Activated CD8-positive, alpha-beta memory T cell treated with anti-CD3 and anti-CD28 coated beads, Interleukin-2, amount 50 U/mL, for 1 hour (primary cell): ENCODE results near the gene MICOS13.
"Not testable (repeated sequence)": the region's sequence is repeated elsewhere in the genome, so short reads cannot be mapped to it uniquely, and the experiment has no call there.

Source experiments
- DNase-seq: peaks from one replicate; pipeline ENCODE4 v3.0.0-alpha.2; 2020; ENCODE audit errors: extremely low read depth

MICOS13 gene

DNA sequence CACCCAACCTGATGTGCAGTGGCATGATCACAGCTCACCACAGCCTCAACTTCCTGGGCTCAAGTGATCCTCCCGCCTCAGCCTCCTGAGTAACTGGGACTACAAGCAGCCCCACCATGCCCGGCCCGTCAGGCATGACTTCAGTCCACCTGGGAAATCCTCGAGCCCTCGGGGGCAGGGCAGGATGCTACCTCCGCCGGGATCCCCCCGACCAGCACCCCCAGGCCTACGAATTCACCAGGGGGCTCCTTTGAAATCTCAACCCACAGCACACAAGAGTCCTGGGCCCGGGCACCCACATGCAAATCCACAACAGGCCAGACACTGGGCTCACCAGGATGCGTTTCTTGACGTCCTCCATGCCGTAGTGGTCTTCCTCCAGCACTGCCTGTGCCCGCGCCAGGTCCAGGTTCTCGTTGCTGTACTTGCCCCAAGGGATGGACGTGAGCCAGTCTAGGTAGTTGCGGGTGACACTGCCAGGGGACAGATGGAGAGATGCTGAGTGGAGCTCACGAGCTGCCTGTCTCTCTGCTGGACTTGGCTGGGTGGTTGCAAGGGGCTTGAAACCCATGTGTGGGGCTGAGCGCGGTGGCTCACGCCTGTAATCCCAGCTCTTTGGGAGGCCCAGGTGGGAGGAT, 20.3 kb upstream of the MICOS13 start:
- DNase-seq: no peak

DNA sequence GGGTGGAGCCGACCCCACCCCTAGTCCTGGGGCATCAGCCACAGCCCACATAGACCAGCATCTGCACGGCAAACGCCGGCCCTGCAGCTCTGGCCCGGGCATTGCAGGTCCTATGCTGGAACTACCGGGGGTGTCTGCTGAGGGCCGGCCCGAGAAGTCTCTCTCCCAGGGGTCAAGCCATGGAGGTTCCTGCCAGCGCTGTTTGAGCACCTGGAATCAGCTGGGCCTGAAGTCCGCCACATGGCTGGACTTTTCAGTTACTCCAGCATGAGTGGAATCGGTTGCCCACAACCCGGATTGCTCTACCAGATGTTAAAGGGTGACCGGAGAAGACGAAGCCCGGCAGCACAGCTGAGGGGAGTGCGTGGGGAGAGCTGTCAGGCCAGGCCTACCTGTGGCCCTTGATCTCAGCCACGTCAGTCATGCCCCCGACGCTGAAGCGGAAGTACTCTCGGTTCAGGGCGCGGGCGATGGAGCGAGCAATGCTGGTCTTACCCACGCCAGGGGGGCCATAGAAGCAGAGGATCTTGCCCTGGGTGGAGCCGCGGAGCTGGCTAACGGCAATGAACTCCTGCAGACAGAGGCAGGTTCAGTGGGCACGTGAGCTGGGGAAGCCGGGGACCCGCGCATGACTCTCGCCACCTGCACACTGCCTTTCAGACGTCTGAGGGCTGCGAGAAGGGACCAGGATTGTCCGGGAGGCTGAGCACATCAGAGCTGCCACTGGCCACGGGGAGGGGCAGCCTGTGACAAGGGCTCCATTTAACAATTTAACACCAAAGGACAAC, 18.5 kb upstream of the MICOS13 start:
- no peak for DNase-seq

DNA sequence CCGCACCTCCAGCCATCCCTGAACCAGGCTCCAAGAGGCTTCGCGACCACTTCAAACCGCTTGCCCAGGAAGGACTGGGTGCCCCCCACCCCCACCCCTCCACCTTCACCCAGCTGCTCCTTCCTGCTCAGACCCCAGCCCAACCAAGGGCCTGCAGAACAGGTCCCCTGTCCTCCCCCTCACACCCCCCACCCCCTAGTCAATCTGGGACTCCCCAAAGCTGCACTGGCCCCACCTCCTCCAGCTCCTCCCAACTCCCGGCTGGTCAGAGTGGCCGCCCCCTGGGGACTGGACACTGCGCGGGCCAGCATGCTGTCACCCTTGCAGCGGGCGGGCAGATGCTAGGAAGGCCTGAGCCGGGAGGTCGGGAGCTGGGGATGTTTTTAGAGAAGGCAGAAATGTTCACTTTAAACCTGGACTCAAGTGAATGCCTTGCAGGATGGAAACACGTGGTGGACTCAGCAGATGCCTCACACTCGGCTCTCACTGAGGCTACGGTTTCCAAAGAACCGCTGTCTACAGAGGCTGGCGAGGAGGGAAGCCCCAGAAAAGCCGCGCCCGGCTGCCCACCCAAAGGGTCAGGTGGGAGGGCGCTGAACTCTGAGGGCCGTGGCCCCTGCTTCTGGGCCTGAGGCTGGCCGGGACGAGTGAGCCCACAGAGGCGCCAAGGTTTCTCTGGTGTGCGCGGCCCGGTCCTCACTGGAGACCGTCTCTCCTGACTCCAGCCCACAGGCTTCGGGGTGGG, 17.7 kb upstream of the MICOS13 start:
- no peak for DNase-seq

DNA sequence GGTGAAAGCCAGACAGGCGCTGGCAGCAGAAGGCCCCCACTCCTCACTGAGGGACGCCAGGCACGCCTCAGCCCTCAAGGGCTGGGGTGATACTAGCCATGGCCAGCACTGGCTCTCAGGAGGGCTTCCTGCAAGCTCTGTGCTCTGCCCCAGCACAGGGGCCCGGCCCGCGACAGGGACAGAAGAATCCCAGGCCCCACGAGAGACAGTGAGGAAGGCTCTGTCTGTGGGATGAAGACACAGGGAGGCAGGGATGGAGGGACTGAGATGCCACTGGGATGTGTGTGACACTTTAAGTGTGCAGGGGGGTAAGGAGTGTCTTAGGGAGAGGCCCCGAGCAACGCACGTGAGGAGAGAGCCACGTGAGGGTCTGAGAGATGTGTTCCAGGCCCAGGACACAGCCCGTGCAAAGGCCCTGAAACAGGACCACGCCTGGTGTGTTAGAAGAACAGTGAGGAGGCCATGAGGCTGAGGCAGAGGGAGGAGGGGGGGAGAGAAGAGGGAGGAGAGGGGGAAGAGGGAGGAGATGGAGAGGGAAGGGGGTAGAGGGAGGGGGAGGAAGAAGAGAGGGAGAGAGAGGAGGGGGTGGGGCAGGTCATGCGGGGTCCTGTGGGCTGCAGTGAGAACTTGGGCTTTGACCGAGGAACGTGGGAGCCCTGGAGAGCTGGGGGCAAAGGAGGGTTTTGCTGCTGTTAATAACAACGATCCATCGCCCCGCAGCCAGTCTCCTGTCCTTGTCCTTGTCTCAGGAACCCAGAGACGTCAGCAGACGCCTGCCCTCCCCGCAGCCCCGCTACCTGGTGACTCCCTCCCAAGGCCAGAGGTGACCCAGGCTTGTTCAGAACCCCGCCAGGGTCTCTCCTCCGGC, 16.9 kb upstream of the MICOS13 start:
- no peak for DNase-seq

DNA sequence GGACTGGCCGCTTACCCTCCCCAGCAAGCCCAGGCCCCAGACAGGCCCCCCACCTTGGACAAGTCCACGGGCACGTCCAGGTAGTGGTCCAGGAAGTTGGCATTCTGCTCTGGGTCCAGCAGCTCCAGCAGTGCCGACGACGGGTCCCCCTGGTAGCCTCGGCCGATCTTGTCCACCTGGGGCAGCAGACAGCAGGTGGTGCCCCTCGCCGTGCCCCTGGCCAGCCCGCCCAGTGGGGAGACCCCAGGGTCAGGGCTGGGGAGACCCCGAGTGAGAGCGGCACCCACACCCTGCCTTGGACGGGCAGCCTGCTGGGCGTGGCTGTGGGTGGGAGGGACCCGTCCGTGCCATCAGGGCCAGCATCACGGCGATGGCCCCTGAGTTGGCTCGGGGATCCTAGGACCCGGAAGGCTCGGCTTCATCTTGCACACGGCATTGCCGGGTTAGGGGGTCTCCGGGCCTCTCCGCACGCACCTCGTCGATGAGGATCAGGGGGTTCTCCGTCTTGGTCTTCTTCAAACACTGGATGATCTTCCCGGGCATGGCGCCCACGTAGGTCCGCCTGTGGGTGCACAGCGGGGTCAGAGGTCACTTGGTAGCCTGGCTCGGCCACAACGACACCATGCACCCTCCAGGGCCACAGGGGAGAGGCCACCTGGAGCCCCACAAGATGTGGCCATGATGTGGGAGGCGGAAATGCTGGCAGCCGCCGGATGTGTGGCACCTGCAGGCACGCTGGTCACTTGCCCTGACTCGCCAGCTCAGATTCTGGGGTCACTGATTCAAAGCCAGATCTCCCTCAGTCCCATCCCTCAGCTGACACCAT, 16.1 kb upstream of the MICOS13 start:
- no peak for DNase-seq

DNA sequence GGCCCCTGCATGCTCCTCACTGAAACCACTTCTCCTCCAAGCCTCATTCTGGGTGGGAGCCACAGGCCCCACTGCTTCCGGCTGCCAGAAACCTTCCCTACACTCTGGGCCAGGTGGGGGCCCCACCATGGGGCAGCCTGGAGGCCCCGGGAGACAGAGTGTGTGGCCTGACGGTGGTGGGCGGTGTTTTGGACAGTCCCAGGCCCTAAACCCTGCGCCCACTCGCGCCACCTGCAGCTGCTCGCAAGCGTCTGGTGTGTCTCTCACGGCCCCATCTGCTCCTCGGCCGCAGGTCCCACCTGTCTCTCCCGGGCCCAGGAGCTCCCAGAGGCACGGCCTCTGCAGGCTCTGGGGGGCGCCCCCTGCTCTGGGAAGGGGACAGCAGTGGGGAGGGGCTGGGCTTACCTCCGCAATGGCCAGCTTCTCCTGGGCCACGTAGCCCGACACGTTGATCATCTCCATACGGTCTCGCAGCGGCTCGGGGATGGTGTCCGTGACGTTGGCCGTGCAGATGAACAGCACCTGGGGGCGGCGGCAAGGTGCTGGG, 15.4 kb upstream of the MICOS13 start:
- no peak for DNase-seq

GRCh38 chr19:5694956-5695648, 14.8 kb upstream of the MICOS13 start:
- DNase-seq: no peak

- no peak for DNase-seq
Measured at GRCh38 chr19:5694167-5694955, 14.0 kb upstream of the MICOS13 start.

GRCh38 chr19:5693195-5694166, 13.2 kb upstream of the MICOS13 start:
- no peak for DNase-seq

DNA sequence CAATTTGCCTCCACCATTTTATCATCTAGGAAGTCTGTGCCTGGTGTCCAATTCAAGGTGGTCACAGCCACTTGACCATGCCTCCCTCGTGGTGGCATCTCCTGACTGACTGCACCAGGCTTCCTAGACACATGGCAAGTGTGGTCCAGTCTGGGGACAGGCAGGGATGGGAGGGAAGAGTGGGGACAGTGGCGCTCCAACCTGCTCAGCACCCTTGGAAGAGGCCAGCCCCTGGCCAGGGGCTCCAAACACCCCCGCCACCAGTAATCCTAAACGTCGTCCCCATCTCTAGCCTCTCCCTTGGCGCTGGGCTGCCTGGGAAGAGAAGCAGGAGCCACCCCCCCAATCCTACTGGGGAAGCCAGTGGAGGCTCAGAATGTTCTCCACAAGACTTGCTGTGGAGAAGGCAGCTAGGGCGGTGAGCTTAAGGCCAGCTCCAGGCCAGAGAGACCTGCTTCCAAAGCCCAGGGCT, 12.4 kb upstream of the MICOS13 start:
- no peak for DNase-seq

GRCh38 chr19:5691822-5692722, 11.8 kb upstream of the MICOS13 start:
- DNase-seq: no peak

- no peak for DNase-seq
Measured at GRCh38 chr19:5690955-5691821, 10.9 kb upstream of the MICOS13 start.

GRCh38 chr19:5690125-5690954, 10.0 kb upstream of the MICOS13 start, which contains the start of gene RPL36:
TSS of gene RPL36 (plus strand) at chr19:5690295. CDS start at chr19:5690508, 213 bp downstream.
- peak; percentile 93 for DNase-seq

DNA sequence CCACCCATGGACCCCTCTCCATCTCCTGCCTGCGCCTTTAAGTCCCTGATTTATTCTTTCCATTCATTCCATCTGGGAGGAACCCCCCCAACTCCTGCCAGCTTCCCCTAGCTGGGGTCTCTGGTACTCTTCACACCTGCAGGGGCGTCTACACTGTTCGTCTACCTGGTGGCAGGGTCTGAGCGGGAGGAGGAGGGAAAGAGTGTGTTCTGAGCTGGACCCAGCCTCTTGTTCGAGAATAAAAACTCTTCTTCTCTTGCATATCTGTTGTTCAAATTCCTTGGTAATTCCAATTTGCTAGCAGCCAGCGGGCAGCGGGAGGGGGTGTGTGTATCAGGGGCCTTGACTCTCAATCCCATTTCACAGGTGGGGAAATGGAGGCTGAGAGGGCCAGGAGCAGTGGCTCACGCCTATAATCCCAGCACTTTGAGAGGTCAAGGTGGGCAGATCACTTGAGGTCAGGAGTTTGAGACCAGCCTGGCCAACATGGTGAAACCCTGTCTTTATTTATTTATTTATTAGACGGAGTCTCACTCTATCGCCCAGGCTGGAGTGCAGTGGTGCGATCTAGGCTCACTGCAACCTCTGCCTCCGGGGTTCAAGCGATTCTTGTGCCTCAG, 8.1 kb upstream of the MICOS13 start:
- not testable (repeated sequence) for DNase-seq
